Hematopoietic multipotent progenitor cell (in vitro differentiated cells): ENCODE results near the gene EIF2AK2. TPM values are rescaled to one million over a fixed set of nuclear protein-coding genes. Genes with fewer than 3 reads are reported as not detected.

ENCODE experiments used
- DNase-seq, 3 donors: peaks; one replicate each; pipeline ENCODE4 v3.0.0-alpha.2; 2011 to 2015; ENCODE audit warnings: low read depth in 2 of 3, low spot score in 2 of 3
- total RNA-seq: library from RNA; depleted of rRNA; stranded (reverse); fragments of >200 nt; gene quantifications from one replicate; pipeline ENCODE4 v1.2.3, GENCODE V29; 2012

Gene EIF2AK2
- total RNA-seq, 1 donor: 20.7 TPM

- no peak for DNase-seq
Observed at GRCh38 chr2:37173741-37174140, 17.0 kb upstream of the EIF2AK2 start.

GRCh38 chr2:37171624-37171950 is 14.8 kb upstream of the EIF2AK2 start:
- DNase-seq: no peak

- DNase-seq: peak; percentile 9 to 55 (median 31)
Observed at GRCh38 chr2:37168217-37168981, 11.6 kb upstream of the EIF2AK2 start.

GRCh38 chr2:37167636-37168180 is 10.9 kb upstream of the EIF2AK2 start:
- no peak for DNase-seq

GRCh38 chr2:37164757-37165156 is 8.0 kb upstream of the EIF2AK2 start:
- no peak for DNase-seq

- DNase-seq: peak in 2 of 3 donors; percentile 40 to 58
Observed at GRCh38 chr2:37156071-37156856, 516 bp downstream of the EIF2AK2 start.

- peak in 1 of 3 donors; percentile 29 for DNase-seq
Observed at GRCh38 chr2:37154785-37155184, 2.0 kb downstream of the EIF2AK2 start.

GRCh38 chr2:37153224-37153623 is 3.6 kb downstream of the EIF2AK2 start:
- no peak for DNase-seq

- peak in 1 of 3 donors; percentile 43 for DNase-seq
Observed at GRCh38 chr2:37149626-37150322, 7.0 kb downstream of the EIF2AK2 start.

GRCh38 chr2:37148325-37148724 is 8.5 kb downstream of the EIF2AK2 start:
- DNase-seq: no peak

- DNase-seq: no peak
Observed at GRCh38 chr2:37146062-37146461, 10.7 kb downstream of the EIF2AK2 start.

GRCh38 chr2:37143974-37144373 is 12.8 kb downstream of the EIF2AK2 start:
- no peak for DNase-seq

- DNase-seq: no peak
Observed at GRCh38 chr2:37142546-37142945, 14.2 kb downstream of the EIF2AK2 start.

GRCh38 chr2:37132914-37133313 is 23.9 kb downstream of the EIF2AK2 start:
- DNase-seq: no peak

- no peak for DNase-seq
Observed at GRCh38 chr2:37125416-37125815, 31.4 kb downstream of the EIF2AK2 start.

- DNase-seq: no peak
Observed at GRCh38 chr2:37119157-37119556, 37.6 kb downstream of the EIF2AK2 start.

GRCh38 chr2:37117566-37117965 is 39.2 kb downstream of the EIF2AK2 start:
- no peak for DNase-seq

GRCh38 chr2:37111958-37112357 is 44.8 kb downstream of the EIF2AK2 start:
- DNase-seq: no peak

- no peak for DNase-seq
Observed at GRCh38 chr2:37110306-37111212, 46.2 kb downstream of the EIF2AK2 start.

- no peak for DNase-seq
Observed at GRCh38 chr2:37109523-37109922, 47.3 kb downstream of the EIF2AK2 start.
